K562 (cell line): Measurements from ENCODE around the gene ZMIZ1. TPM values are rescaled to one million over a fixed set of nuclear protein-coding genes. Genes with fewer than 3 reads are reported as not detected.
A peak's percentile ranks its signal among the peaks of the same experiment; 100 is the strongest.

Experiments
- CBFA2T3 ChIP-seq: fragments of 450-650 bp; IDR thresholded peaks from 2 replicates; pipeline ENCODE4 v1.6.1; 2017
- CCAR2 ChIP-seq: fragments of 200-400 bp; formaldehyde crosslinking; IDR thresholded peaks from 2 replicates; pipeline ENCODE4 v1.6.1; 2017; ENCODE audit warnings: mild to moderate bottlenecking, low read depth, low read length
- CREBBP ChIP-seq: IDR thresholded peaks from one replicate; pipeline ENCODE4 v1.6.1; 2012; ENCODE audit warnings: low read depth, mild to moderate bottlenecking, control low read depth, inconsistent platforms, low read length
- CXXC5 ChIP-seq: fragments of 250-450 bp; sonication (Bioruptor Pico); IDR thresholded peaks from 2 replicates; pipeline ENCODE4 v1.8.0; 2022; ENCODE audit warnings: inconsistent platforms, mild to moderate bottlenecking, moderate library complexity
- E2F5 ChIP-seq: sonication (generic); formaldehyde crosslinking; IDR thresholded peaks from 2 replicates; pipeline ENCODE4 v1.8.0; 2022; ENCODE audit warnings: mild to moderate bottlenecking, missing genetic modification reagents
- ETV1 ChIP-seq: fragments of 450-650 bp; conservative IDR thresholded peaks from 2 replicates; pipeline ENCODE4 v1.6.1; 2016; ENCODE audit warnings: missing genetic modification characterization, control low read depth, low read depth, missing compliant biosample characterization
- FOXA1 ChIP-seq: fragments of 450-650 bp; IDR thresholded peaks from 2 replicates; pipeline ENCODE4 v1.6.1; 2016; ENCODE audit warnings: mild to moderate bottlenecking, borderline replicate concordance
- KLF1 ChIP-seq: fragments of 450-650 bp; IDR thresholded peaks from 2 replicates; pipeline ENCODE4 v1.6.1; 2016; ENCODE audit warnings: missing genetic modification characterization, missing compliant biosample characterization
- MBD2 ChIP-seq: sonication (generic); IDR thresholded peaks from 2 replicates; pipeline ENCODE4 v1.6.1; 2016; ENCODE audit warnings: low read depth, borderline replicate concordance
- PHF8 ChIP-seq: fragments of 200-600 bp; sonication (generic); IDR thresholded peaks from 2 replicates; pipeline ENCODE4 v1.6.1; 2012; ENCODE audit warnings: mixed run types, mild to moderate bottlenecking, inconsistent platforms, low read length, moderate library complexity, borderline replicate concordance
- POLR2H ChIP-seq: IDR thresholded peaks from 2 replicates; pipeline ENCODE4 v1.6.1; 2016; ENCODE audit warnings: missing genetic modification characterization, low read depth, mild to moderate bottlenecking, control low read depth, missing compliant biosample characterization, moderate library complexity
- RB1 ChIP-seq: fragments of 450-650 bp; IDR thresholded peaks from 2 replicates; pipeline ENCODE4 v1.6.1; 2017; ENCODE audit warnings: low read depth, mild to moderate bottlenecking
- RNF2 ChIP-seq: sonication (generic); IDR thresholded peaks from 2 replicates; pipeline ENCODE4 v1.6.1; 2016
- SMARCC2 ChIP-seq: fragments of 450-650 bp; IDR thresholded peaks from 2 replicates; pipeline ENCODE4 v1.6.1; 2017; ENCODE audit warnings: antibody characterized with exemption, moderate library complexity, mild to moderate bottlenecking, low read depth
- SRF ChIP-seq, 2 experiments: fragments of 250-450, 450-650 bp in 1 of 2; sonication (Bioruptor Pico) in 1 of 2; sonication (generic) in 1 of 2; formaldehyde crosslinking; IDR thresholded peaks; 2 replicates each; pipeline versions ENCODE4 v1.5.0 to v1.5.1; 2020 to 2022; ENCODE audit warnings: mild to moderate bottlenecking in 1 of 2, missing genetic modification reagents in 1 of 2
- STAT5B ChIP-seq: fragments of 250-450 bp; sonication (Bioruptor Pico); IDR thresholded peaks from 2 replicates; pipeline ENCODE4 v1.8.0; 2021; ENCODE audit warnings: mild to moderate bottlenecking, inconsistent platforms
- XRCC5 ChIP-seq: fragments of 200-400 bp; formaldehyde crosslinking; IDR thresholded peaks from 2 replicates; pipeline ENCODE4 v1.6.1; 2017; ENCODE audit warnings: low read depth, mild to moderate bottlenecking, low read length
- ZBTB33 ChIP-seq: sonication (generic); formaldehyde crosslinking; IDR thresholded peaks from 2 replicates; pipeline ENCODE4 v1.8.1; 2023; ENCODE audit warnings: mild to moderate bottlenecking, missing genetic modification reagents
- ZNF174 ChIP-seq: fragments of 250-450 bp; sonication (Bioruptor Pico); IDR thresholded peaks from 2 replicates; pipeline ENCODE4 v1.4.0; 2020; ENCODE audit warnings: mild to moderate bottlenecking
- ZNF217 ChIP-seq: sonication (generic); formaldehyde crosslinking; IDR thresholded peaks from 2 replicates; pipeline ENCODE4 v1.8.0; 2022; ENCODE audit warnings: mild to moderate bottlenecking, missing genetic modification reagents
- ZNF280B ChIP-seq: fragments of 250-450 bp; sonication (Bioruptor Pico); IDR thresholded peaks from 2 replicates; pipeline ENCODE4 v1.5.1; 2021; ENCODE audit warnings: mild to moderate bottlenecking
- ZNF3 ChIP-seq: fragments of 250-450 bp; sonication (Bioruptor Pico); IDR thresholded peaks from 2 replicates; pipeline ENCODE4 v1.5.0; 2021; ENCODE audit warnings: mild to moderate bottlenecking, moderate library complexity
- ZNF77 ChIP-seq: fragments of 250-450 bp; sonication (Bioruptor Pico); IDR thresholded peaks from 2 replicates; pipeline ENCODE4 v1.5.0; 2020
- ZNF780A ChIP-seq: fragments of 250-450 bp; sonication (Bioruptor Pico); IDR thresholded peaks from 2 replicates; pipeline ENCODE4 v1.5.0; 2021; ENCODE audit warnings: mild to moderate bottlenecking
- ZSCAN32 ChIP-seq: fragments of 450-650 bp; formaldehyde crosslinking; IDR thresholded peaks from 2 replicates; pipeline ENCODE4 v1.4.0; 2020; ENCODE audit warnings: mild to moderate bottlenecking, moderate library complexity
- polyA plus RNA-seq, 8 experiments: library from polyadenylated mRNA; depleted of rRNA in 4 of 8; stranded (reverse) in 5 of 8; unstranded in 3 of 8; fragments of >200 nt; fragmentation: Nextera tagmentation in 2 of 8; fragmentation: Illumina TruSeq in 1 of 8; extraction: Ambion mirVana in 2 of 8; extraction: Trizol in 1 of 8; gene quantifications; 2 replicates each; pipeline versions ENCODE4 v1.2.1 to v1.2.3, GENCODE V29; 2011 to 2014; ENCODE audit warnings: inconsistent platforms in 1 of 8, missing spikeins in 1 of 8
- total RNA-seq, 7 experiments: library from RNA; depleted of rRNA in 6 of 7; stranded (reverse); fragments of >200 nt in 6 of 7; fragmentation: Illumina TruSeq in 2 of 7; extraction: Trizol in 2 of 7; gene quantifications; 2 replicates each; pipeline versions ENCODE4 v1.2.1 to v1.2.3, GENCODE V29; 2011 to 2021; ENCODE audit warnings: low replicate concordance in 1 of 7

Gene ZMIZ1
- total and polyA plus RNA-seq, 9 of the 15 experiments (the other 6 are each of a cell fraction or from before 2014, with no cell fraction given), result 1.0 to 37.3 (median 4.3) TPM

- TF ChIP-seq ZNF780A (no peak), ZNF3 (CRISPR knock-in tag) (0 out of 2 replicates have a peak, but pooled peaks have one; percentile 11), CCAR2 (no peak), CBFA2T3 (peak; percentile 69), ETV1 (tag) (peak; percentile 22; the same call in 1 of the 2 replicates), MBD2 (0 out of 2 replicates have a peak, but pooled peaks have one; percentile 66), ZNF280B (no peak), KLF1 (tag) (peak; percentile 74; the same call in 1 of the 2 replicates), E2F5 (CRISPR knock-in tag) (no peak), ZBTB33 (CRISPR knock-in tag) (no peak), XRCC5 (no peak), ZSCAN32 (CRISPR knock-in tag) (no peak), ZNF77 (CRISPR knock-in tag) (no peak), POLR2H (tag) (no peak), ZNF217 (CRISPR knock-in tag) (no peak), FOXA1 (no peak), CXXC5 (CRISPR knock-in tag) (peak; percentile 83), SRF (CRISPR knock-in tag; IDR thresholded peaks at IDR 0.05) (peak in 1 of 2 experiments; percentile 42; a peak in 1 of 4 replicates), STAT5B (CRISPR knock-in tag) (no peak), CREBBP (no peak), RNF2 (no peak), ZNF174 (CRISPR knock-in tag) (no peak), PHF8 (peak; percentile 27; the same call in 1 of the 2 replicates), SMARCC2 (0 out of 2 replicates have a peak, but pooled peaks have one; percentile 20), RB1 (peak; percentile 43; the same call in 1 of the 2 replicates)
Observed at GRCh38 chr10:79148452-79149344, 79.9 kb downstream of the ZMIZ1 start (continued).
